A673 (cell line): ENCODE data around the gene MXRA7. TPM values are rescaled to one million over a fixed set of nuclear protein-coding genes. Genes with fewer than 3 reads are reported as not detected.

Experiments used
- Bru-seq: library from RNA; stranded (reverse); fragments of 400-500 nt; gene quantifications from one replicate; lab custom pipeline; 2021; lab: Mats Ljungman, UMichigan
- BruChase-seq, 2 experiments: library from RNA; stranded (reverse); fragments of 400-500 nt; gene quantifications; one replicate each; lab custom pipeline; 2021; lab: Mats Ljungman, UMichigan
- BruUV-seq: library from RNA; stranded (reverse); fragments of 400-500 nt; replicated peaks from 2 replicates; lab custom pipeline; 2021; lab: Mats Ljungman, UMichigan
- CTCF ChIA-PET: fragments of 300-600 bp; sonication (Branson Sonifier 250); formaldehyde crosslinking; loops from one replicate; lab custom pipeline; 2022; ENCODE audit warnings: antibody characterized with exemption; lab: Charles Lee
- POLR2A ChIA-PET: fragments of 300-600 bp; sonication (Branson Sonifier 250); formaldehyde crosslinking; loops from one replicate; lab custom pipeline; 2022; ENCODE audit warnings: antibody characterized with exemption; ENCODE audit not compliant: low non-redundant PET; lab: Charles Lee
- DNase-seq: peaks from one replicate; pipeline ENCODE4 v3.0.0-alpha.2; 2015; ENCODE audit warnings: low spot score
- H3K27ac ChIP-seq: fragments of 200-600 bp; sonication (generic); 2 replicates; pipeline ENCODE4 v1.5.1; 2016; ENCODE audit warnings: mixed run types, low read depth, mild to moderate bottlenecking, mixed read lengths, antibody characterized with exemption, low read length; ENCODE audit not compliant: poor library complexity, severe bottlenecking
- H3K27me3 ChIP-seq: fragments of 200-600 bp; sonication (generic); replicated peaks from 2 replicates; pipeline ENCODE4 v1.6.1; 2017; ENCODE audit warnings: mixed run types, low read depth, mild to moderate bottlenecking, mixed read lengths, antibody characterized with exemption, low read length; ENCODE audit not compliant: insufficient read depth, poor library complexity
- H3K36me3 ChIP-seq: fragments of 200-600 bp; sonication (generic); 2 replicates; pipeline ENCODE4 v1.6.1; 2016; ENCODE audit warnings: mixed run types, mild to moderate bottlenecking, mixed read lengths, antibody characterized with exemption, low read length; ENCODE audit not compliant: insufficient read depth, poor library complexity, severe bottlenecking
- H3K4me1 ChIP-seq: fragments of 200-600 bp; sonication (generic); 2 replicates; pipeline ENCODE4 v1.6.1; 2017; ENCODE audit warnings: mixed run types, mild to moderate bottlenecking, mixed read lengths, antibody characterized with exemption, low read length; ENCODE audit not compliant: insufficient read depth, poor library complexity, severe bottlenecking
- H3K4me3 ChIP-seq: fragments of 200-600 bp; sonication (generic); 2 replicates; pipeline ENCODE4 v1.5.1; 2016; ENCODE audit warnings: low read depth, mixed run types, mild to moderate bottlenecking, mixed read lengths, low read length; ENCODE audit not compliant: poor library complexity, severe bottlenecking
- H3K9me3 ChIP-seq: fragments of 200-600 bp; sonication (generic); 2 replicates; pipeline ENCODE4 v1.6.1; 2016; ENCODE audit warnings: mixed run types, low read depth, mild to moderate bottlenecking, mixed read lengths, antibody characterized with exemption, low read length; ENCODE audit not compliant: poor library complexity, severe bottlenecking
- CTCF ChIP-seq: fragments of 300-800, 200-600 bp; sonication (generic); conservative IDR thresholded peaks from 2 replicates; pipeline ENCODE4 v1.5.1; 2017; ENCODE audit warnings: low read depth, mild to moderate bottlenecking, antibody characterized with exemption, low read length, moderate library complexity, mixed read lengths
- EZH2 ChIP-seq: fragments of 200-600 bp; sonication (generic); IDR thresholded peaks from 2 replicates; pipeline ENCODE4 v1.6.1; 2017; ENCODE audit warnings: borderline replicate concordance, low read depth, mild to moderate bottlenecking, mixed read lengths, antibody characterized with exemption, low read length; ENCODE audit not compliant: poor library complexity, severe bottlenecking
- intact Hi-C: fragments of 100-400 bp; cut with micrococcal nuclease; formaldehyde crosslinking; loops from one replicate; pipeline ENCODE4 v1.10.0; 2022; ENCODE audit not compliant: unreplicated experiment
- long read RNA-seq: library from polyadenylated mRNA; stranded (forward); transcript quantifications from one replicate; pipeline ENCODE4 v2.0.0, GENCODE V29; 2022
- total RNA-seq: library from RNA; stranded (reverse); gene quantifications from 2 replicates; pipeline ENCODE4 v1.2.3, GENCODE V29; 2021

Gene MXRA7
- total RNA-seq (61.5 and 62.8 TPM in 2 replicates), Bru-seq, nascent RNA (percentile 53 among the genes with signal in this experiment), BruChase-seq, experiment 1, labeled RNA remaining after a 2-hour chase (percentile 61 among the genes with signal in this experiment), BruChase-seq, experiment 2, labeled RNA remaining after a 6-hour chase (percentile 63 among the genes with signal in this experiment)
- long read RNA-seq, full-length matches to known transcripts = 170 of 178 reads
- long read RNA-seq, partial matches to known transcripts = 1 of 178 reads
- long read RNA-seq, other reads (novel, unspliced or antisense) = 7 of 178 reads

GRCh38 chr17:76710863-76711611 is at the start of gene MXRA7:
Gene MXRA7 (minus strand): TSS chr17:76710965. CDS start chr17:76710946, 19 bp downstream.
- DNase-seq = peak; percentile 70
- H3K27me3 ChIP-seq = no peaks in the 10 kb centered on the region
- peaks cover 39% of the 10 kb centered on the region for H3K4me1 ChIP-seq
- H3K4me3 ChIP-seq = peak within 1 kb of the TSS; percentile 58
- TF ChIP-seq CTCF (no peak), EZH2 (no peak)
- ChIA-PET POLR2A (no interaction called here), CTCF (no interaction called here)
- intact Hi-C loops = loop anchor here (10.0 kb wide), 1 partner anchor 146 kb away; a partner anchor contains a TSS
- peak within 1 kb of the TSS; percentile 71 for H3K27ac ChIP-seq
- no peaks in the 10 kb centered on the region for H3K36me3 ChIP-seq
- BruUV-seq = no TSS peak
- no peaks in the 10 kb centered on the region for H3K9me3 ChIP-seq

GRCh38 chr17:76758570-76758969 is 47.8 kb upstream of the MXRA7 start:
- DNase-seq = no peak
- H3K36me3 ChIP-seq = peaks cover 4% of the 10 kb centered on the region
- TF ChIP-seq CTCF (no peak), EZH2 (no peak)
- no peaks in the 10 kb centered on the region for H3K4me1 ChIP-seq
- no peaks in the 10 kb centered on the region for H3K9me3 ChIP-seq
- no peak overlapping the region for H3K27ac ChIP-seq
- ChIA-PET CTCF (no interaction called here), POLR2A (no interaction called here)
- BruUV-seq = no TSS peak
- intact Hi-C loops = no loop called here
- no peak overlapping the region for H3K4me3 ChIP-seq
- no peaks in the 10 kb centered on the region for H3K27me3 ChIP-seq

GRCh38 chr17:76757256-76757655 is 46.5 kb upstream of the MXRA7 start:
- intact Hi-C loops = no loop called here
- Histone ChIP-seq H3K27me3 (no peaks in the 10 kb centered on the region), H3K4me3 (no peak overlapping the region), H3K9me3 (no peaks in the 10 kb centered on the region), H3K4me1 (no peaks in the 10 kb centered on the region), H3K36me3 (peaks cover 4% of the 10 kb centered on the region), H3K27ac (no peak overlapping the region)
- DNase-seq = no peak
- ChIA-PET CTCF (no interaction called here), POLR2A (no interaction called here)
- TF ChIP-seq CTCF = no peak
- TF ChIP-seq EZH2 = no peak
- BruUV-seq = no TSS peak
